HEK293 (cell line): Measurements from ENCODE around the gene INSIG2.

Experiments used
- KLF9 ChIP-seq: fragments of 450-650 bp; formaldehyde crosslinking; IDR thresholded peaks from 2 replicates; pipeline ENCODE4 v1.5.1; 2016; ENCODE audit warnings: missing biosample characterization, missing genetic modification characterization, low read depth
- ZNF133 ChIP-seq: fragments of 450-650 bp; formaldehyde crosslinking; IDR thresholded peaks from 2 replicates; pipeline ENCODE4 v1.5.1; 2016; ENCODE audit warnings: missing biosample characterization, missing genetic modification characterization
- ZNF24 ChIP-seq: fragments of 450-650 bp; formaldehyde crosslinking; IDR thresholded peaks from 2 replicates; pipeline ENCODE4 v1.5.1; 2016; ENCODE audit warnings: missing biosample characterization, missing genetic modification characterization
- ZNF354C ChIP-seq: fragments of 450-650 bp; formaldehyde crosslinking; IDR thresholded peaks from 2 replicates; pipeline ENCODE4 v1.5.1; 2016; ENCODE audit warnings: missing biosample characterization, missing genetic modification characterization, low read depth, borderline replicate concordance
- ZNF48 ChIP-seq: fragments of 450-650 bp; formaldehyde crosslinking; IDR thresholded peaks from 2 replicates; pipeline ENCODE4 v1.5.1; 2016; ENCODE audit warnings: missing biosample characterization, missing genetic modification characterization
- ZNF488 ChIP-seq: fragments of 450-650 bp; formaldehyde crosslinking; IDR thresholded peaks from 2 replicates; pipeline ENCODE4 v1.5.1; 2016; ENCODE audit warnings: missing biosample characterization, missing genetic modification characterization
- ZNF571 ChIP-seq: fragments of 450-650 bp; formaldehyde crosslinking; IDR thresholded peaks from 2 replicates; pipeline ENCODE4 v1.5.0; 2017; ENCODE audit warnings: missing biosample characterization, missing genetic modification characterization
- ZNF600 ChIP-seq: fragments of 450-650 bp; formaldehyde crosslinking; IDR thresholded peaks from 2 replicates; pipeline ENCODE4 v1.5.1; 2016; ENCODE audit warnings: missing biosample characterization, missing genetic modification characterization
- ZNF76 ChIP-seq: fragments of 450-650 bp; formaldehyde crosslinking; IDR thresholded peaks from 2 replicates; pipeline ENCODE4; 2016; ENCODE audit warnings: low read depth, missing biosample characterization, missing genetic modification characterization, borderline replicate concordance
- ZSCAN5A ChIP-seq: fragments of 450-650 bp; formaldehyde crosslinking; IDR thresholded peaks from 2 replicates; pipeline ENCODE4 v1.5.1; 2016; ENCODE audit warnings: missing biosample characterization, missing genetic modification characterization
- TF ChIP-seq, protein P1 (sequence below): fragments of 450-650 bp; formaldehyde crosslinking; IDR thresholded peaks from 2 replicates; pipeline ENCODE4 v1.5.1; 2016; ENCODE audit warnings: missing biosample characterization, missing genetic modification characterization
- TF ChIP-seq, protein P2 (sequence below): fragments of 450-650 bp; formaldehyde crosslinking; IDR thresholded peaks from 2 replicates; pipeline ENCODE4 v1.5.1; 2017; ENCODE audit warnings: missing biosample characterization, mild to moderate bottlenecking, missing genetic modification characterization, moderate library complexity
- TF ChIP-seq, protein P3 (sequence below): fragments of 450-650 bp; formaldehyde crosslinking; IDR thresholded peaks from 2 replicates; pipeline ENCODE4 v1.5.1; 2017; ENCODE audit warnings: missing biosample characterization, missing genetic modification characterization

GRCh38 chr2:118131771-118132170 lies 43.5 kb downstream of the INSIG2 start:
- TF ChIP-seq, protein P1, sequence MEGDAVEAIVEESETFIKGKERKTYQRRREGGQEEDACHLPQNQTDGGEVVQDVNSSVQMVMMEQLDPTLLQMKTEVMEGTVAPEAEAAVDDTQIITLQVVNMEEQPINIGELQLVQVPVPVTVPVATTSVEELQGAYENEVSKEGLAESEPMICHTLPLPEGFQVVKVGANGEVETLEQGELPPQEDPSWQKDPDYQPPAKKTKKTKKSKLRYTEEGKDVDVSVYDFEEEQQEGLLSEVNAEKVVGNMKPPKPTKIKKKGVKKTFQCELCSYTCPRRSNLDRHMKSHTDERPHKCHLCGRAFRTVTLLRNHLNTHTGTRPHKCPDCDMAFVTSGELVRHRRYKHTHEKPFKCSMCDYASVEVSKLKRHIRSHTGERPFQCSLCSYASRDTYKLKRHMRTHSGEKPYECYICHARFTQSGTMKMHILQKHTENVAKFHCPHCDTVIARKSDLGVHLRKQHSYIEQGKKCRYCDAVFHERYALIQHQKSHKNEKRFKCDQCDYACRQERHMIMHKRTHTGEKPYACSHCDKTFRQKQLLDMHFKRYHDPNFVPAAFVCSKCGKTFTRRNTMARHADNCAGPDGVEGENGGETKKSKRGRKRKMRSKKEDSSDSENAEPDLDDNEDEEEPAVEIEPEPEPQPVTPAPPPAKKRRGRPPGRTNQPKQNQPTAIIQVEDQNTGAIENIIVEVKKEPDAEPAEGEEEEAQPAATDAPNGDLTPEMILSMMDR: no peak
- TF ChIP-seq ZNF76 (no peak), ZNF354C (no peak), ZNF133 (no peak), ZNF600 (tag by site-specific recombination) (no peak), ZNF24 (tag by site-specific recombination) (no peak), ZNF488 (no peak), ZNF571 (tag by site-specific recombination) (no peak), ZNF48 (tag by site-specific recombination) (no peak), KLF9 (tag by site-specific recombination) (no peak), ZSCAN5A (tag by site-specific recombination) (no peak)
- TF ChIP-seq, protein P2, sequence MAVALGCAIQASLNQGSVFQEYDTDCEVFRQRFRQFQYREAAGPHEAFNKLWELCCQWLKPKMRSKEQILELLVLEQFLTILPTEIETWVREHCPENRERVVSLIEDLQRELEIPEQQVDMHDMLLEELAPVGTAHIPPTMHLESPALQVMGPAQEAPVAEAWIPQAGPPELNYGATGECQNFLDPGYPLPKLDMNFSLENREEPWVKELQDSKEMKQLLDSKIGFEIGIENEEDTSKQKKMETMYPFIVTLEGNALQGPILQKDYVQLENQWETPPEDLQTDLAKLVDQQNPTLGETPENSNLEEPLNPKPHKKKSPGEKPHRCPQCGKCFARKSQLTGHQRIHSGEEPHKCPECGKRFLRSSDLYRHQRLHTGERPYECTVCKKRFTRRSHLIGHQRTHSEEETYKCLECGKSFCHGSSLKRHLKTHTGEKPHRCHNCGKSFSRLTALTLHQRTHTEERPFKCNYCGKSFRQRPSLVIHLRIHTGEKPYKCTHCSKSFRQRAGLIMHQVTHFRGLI (tag by site-specific recombination): no peak
- TF ChIP-seq, protein P3, sequence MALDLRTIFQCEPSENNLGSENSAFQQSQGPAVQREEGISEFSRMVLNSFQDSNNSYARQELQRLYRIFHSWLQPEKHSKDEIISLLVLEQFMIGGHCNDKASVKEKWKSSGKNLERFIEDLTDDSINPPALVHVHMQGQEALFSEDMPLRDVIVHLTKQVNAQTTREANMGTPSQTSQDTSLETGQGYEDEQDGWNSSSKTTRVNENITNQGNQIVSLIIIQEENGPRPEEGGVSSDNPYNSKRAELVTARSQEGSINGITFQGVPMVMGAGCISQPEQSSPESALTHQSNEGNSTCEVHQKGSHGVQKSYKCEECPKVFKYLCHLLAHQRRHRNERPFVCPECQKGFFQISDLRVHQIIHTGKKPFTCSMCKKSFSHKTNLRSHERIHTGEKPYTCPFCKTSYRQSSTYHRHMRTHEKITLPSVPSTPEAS (tag by site-specific recombination): no peak
